ENCODE results near the gene SCN4A.
"Not testable (repeated sequence)": the region's sequence is repeated elsewhere in the genome, so short reads cannot be mapped to it uniquely, and the experiment has no call there.

DNA sequence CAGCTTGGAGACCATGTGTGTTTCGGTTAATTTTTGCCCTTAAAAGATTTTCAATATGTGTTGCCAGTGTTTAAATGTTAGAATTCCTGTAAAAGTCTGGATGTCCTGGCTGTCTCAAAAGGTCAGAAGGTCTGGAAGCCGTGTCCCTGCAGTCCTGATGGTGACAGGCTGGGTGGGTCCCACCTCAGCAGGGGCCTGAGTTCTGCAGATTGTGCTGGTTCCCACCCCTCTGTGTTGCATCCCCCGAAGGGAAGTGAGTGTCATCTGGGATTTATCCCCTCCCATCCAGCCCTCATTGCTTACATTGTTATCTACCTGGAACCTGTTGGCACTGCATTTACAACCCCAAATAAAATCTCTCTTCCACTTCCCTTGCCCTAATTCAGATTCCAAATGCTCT, 78.7 kb downstream of the SCN4A start:
- not testable (repeated sequence) for TF ChIP-seq CHD4 (IDR thresholded peaks at IDR 0.05; ENCODE audit: borderline replicate concordance); POLR2A (IDR thresholded peaks at IDR 0.05; ENCODE audit: low read length)
- TF ChIP-seq, protein P1, sequence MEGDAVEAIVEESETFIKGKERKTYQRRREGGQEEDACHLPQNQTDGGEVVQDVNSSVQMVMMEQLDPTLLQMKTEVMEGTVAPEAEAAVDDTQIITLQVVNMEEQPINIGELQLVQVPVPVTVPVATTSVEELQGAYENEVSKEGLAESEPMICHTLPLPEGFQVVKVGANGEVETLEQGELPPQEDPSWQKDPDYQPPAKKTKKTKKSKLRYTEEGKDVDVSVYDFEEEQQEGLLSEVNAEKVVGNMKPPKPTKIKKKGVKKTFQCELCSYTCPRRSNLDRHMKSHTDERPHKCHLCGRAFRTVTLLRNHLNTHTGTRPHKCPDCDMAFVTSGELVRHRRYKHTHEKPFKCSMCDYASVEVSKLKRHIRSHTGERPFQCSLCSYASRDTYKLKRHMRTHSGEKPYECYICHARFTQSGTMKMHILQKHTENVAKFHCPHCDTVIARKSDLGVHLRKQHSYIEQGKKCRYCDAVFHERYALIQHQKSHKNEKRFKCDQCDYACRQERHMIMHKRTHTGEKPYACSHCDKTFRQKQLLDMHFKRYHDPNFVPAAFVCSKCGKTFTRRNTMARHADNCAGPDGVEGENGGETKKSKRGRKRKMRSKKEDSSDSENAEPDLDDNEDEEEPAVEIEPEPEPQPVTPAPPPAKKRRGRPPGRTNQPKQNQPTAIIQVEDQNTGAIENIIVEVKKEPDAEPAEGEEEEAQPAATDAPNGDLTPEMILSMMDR (IDR thresholded peaks at IDR 0.05), result not testable (repeated sequence)
- TF ChIP-seq, protein P2, sequence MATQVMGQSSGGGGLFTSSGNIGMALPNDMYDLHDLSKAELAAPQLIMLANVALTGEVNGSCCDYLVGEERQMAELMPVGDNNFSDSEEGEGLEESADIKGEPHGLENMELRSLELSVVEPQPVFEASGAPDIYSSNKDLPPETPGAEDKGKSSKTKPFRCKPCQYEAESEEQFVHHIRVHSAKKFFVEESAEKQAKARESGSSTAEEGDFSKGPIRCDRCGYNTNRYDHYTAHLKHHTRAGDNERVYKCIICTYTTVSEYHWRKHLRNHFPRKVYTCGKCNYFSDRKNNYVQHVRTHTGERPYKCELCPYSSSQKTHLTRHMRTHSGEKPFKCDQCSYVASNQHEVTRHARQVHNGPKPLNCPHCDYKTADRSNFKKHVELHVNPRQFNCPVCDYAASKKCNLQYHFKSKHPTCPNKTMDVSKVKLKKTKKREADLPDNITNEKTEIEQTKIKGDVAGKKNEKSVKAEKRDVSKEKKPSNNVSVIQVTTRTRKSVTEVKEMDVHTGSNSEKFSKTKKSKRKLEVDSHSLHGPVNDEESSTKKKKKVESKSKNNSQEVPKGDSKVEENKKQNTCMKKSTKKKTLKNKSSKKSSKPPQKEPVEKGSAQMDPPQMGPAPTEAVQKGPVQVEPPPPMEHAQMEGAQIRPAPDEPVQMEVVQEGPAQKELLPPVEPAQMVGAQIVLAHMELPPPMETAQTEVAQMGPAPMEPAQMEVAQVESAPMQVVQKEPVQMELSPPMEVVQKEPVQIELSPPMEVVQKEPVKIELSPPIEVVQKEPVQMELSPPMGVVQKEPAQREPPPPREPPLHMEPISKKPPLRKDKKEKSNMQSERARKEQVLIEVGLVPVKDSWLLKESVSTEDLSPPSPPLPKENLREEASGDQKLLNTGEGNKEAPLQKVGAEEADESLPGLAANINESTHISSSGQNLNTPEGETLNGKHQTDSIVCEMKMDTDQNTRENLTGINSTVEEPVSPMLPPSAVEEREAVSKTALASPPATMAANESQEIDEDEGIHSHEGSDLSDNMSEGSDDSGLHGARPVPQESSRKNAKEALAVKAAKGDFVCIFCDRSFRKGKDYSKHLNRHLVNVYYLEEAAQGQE (IDR thresholded peaks at IDR 0.05), result not testable (repeated sequence)
